HCT116 (cell line): ENCODE results near the gene SLAMF8. TPM values are rescaled to one million over a fixed set of nuclear protein-coding genes. Genes with fewer than 3 reads are reported as not detected.

Source experiments
- ATAC-seq: fragments of 200-7000 bp; cut with Tn5 transposase; 2 replicates; pipeline ENCODE4 v1.9.1; 2020; ENCODE audit warnings: mild to moderate bottlenecking, moderate library complexity
- BruUV-seq: library from RNA; stranded (reverse); fragments of 400-500 nt; replicated peaks from 2 replicates; lab custom pipeline; 2021; lab: Mats Ljungman, UMichigan
- CTCF ChIA-PET: fragments of 300-600 bp; sonication (Branson Sonifier 250); formaldehyde crosslinking; loops from one replicate; lab custom pipeline; 2021; ENCODE audit warnings: antibody characterized with exemption; lab: Charles Lee
- POLR2A ChIA-PET: fragments of 300-600, 350-600 bp; sonication (Branson Sonifier 250); formaldehyde crosslinking; loops from one replicate; lab custom pipeline; 2021; ENCODE audit warnings: antibody characterized with exemption; lab: Charles Lee
- RAD21 ChIA-PET, 2 experiments: fragments of 300-600 bp; sonication (Branson Sonifier 250); formaldehyde crosslinking; loops; one replicate each; lab custom pipeline; 2023; ENCODE audit warnings: low total read pairs in 2 of 2; ENCODE audit not compliant: uncharacterized antibody in 2 of 2, unreplicated experiment in 2 of 2, low non-redundant PET in 1 of 2; lab: Charles Lee
- DNase-seq: peaks from one replicate; pipeline ENCODE4 v3.0.0-alpha.2; 2010; ENCODE audit warnings: low read depth, low spot score
- H2AFZ ChIP-seq: fragments of 200-600 bp; shearing (Covaris generic), sonication (generic); 2 replicates; pipeline ENCODE4 v1.6.1; 2017; ENCODE audit warnings: low read depth, mixed run types, mixed read lengths, antibody characterized with exemption, low read length; ENCODE audit not compliant: poor library complexity, severe bottlenecking
- H3K27ac ChIP-seq: 2 replicates; pipeline ENCODE4 v1.5.1; 2012; ENCODE audit warnings: low read depth, low read length
- H3K27me3 ChIP-seq: fragments of 200-600 bp; sonication (generic); 2 replicates; pipeline ENCODE4 v1.6.1; 2016; ENCODE audit warnings: mixed run types, low read length, mixed read lengths; ENCODE audit not compliant: insufficient read depth
- H3K36me3 ChIP-seq, 2 experiments: fragments of 200-500 bp in 1 of 2; fragments of 200-600 bp in 1 of 2; sonication (Bioruptor generic) in 1 of 2; sonication (generic) in 1 of 2; 2 replicates each; pipeline versions ENCODE4 v1.5.1 to v1.6.1; 2014 to 2016; ENCODE audit warnings: low read length in 2 of 2, inconsistent platforms in 1 of 2, mixed read lengths in 1 of 2, mixed run types in 1 of 2; ENCODE audit not compliant: insufficient read depth in 2 of 2, control insufficient read depth in 1 of 2
- H3K4me1 ChIP-seq, 2 experiments: fragments of 200-600 bp in 1 of 2; sonication (generic) in 1 of 2; 2 replicates each; pipeline versions ENCODE4 v1.5.1 to v1.6.1; 2012 to 2017; ENCODE audit warnings: low read length in 2 of 2, inconsistent platforms in 1 of 2, mild to moderate bottlenecking in 1 of 2, mixed read lengths in 1 of 2, mixed run types in 1 of 2, moderate library complexity in 1 of 2; ENCODE audit not compliant: insufficient read depth in 2 of 2, control insufficient read depth in 1 of 2
- H3K4me2 ChIP-seq: fragments of 200-600 bp; sonication (generic); 2 replicates; pipeline ENCODE4 v1.6.1; 2017; ENCODE audit warnings: mixed run types, low read length, mixed read lengths
- H3K4me3 ChIP-seq, 2 experiments: fragments of 200-600 bp in 1 of 2; sonication (generic) in 1 of 2; replicated peaks in 1 of 2; 2 replicates each; pipeline ENCODE4 v1.5.1; 2011 to 2016; ENCODE audit warnings: low read length in 2 of 2, control low read depth in 1 of 2, low read depth in 1 of 2, mild to moderate bottlenecking in 1 of 2, mixed read lengths in 1 of 2, mixed run types in 1 of 2
- H3K79me2 ChIP-seq: fragments of 200-600 bp; sonication (generic); 2 replicates; pipeline ENCODE4 v1.6.1; 2017; ENCODE audit warnings: mild to moderate bottlenecking, mixed run types, low read length, moderate library complexity, mixed read lengths; ENCODE audit not compliant: insufficient read depth
- H3K9ac ChIP-seq: fragments of 200-600 bp; sonication (generic); 2 replicates; pipeline ENCODE4 v1.6.1; 2016; ENCODE audit warnings: low read length, mixed read lengths
- H3K9me2 ChIP-seq: fragments of 200-600 bp; sonication (generic), shearing (Covaris generic); 2 replicates; pipeline ENCODE4 v1.6.1; 2017; ENCODE audit warnings: mixed run types, mild to moderate bottlenecking, moderate library complexity; ENCODE audit not compliant: insufficient read depth
- H3K9me3 ChIP-seq, 2 experiments: fragments of 200-500 bp in 1 of 2; fragments of 200-600 bp in 1 of 2; sonication (Bioruptor generic) in 1 of 2; sonication (generic) in 1 of 2; 2 replicates each; pipeline ENCODE4 v1.6.1; 2014 to 2017; ENCODE audit warnings: low read length in 2 of 2, mixed read lengths in 2 of 2, inconsistent platforms in 1 of 2, low read depth in 1 of 2, mild to moderate bottlenecking in 1 of 2, mixed run types in 1 of 2, moderate library complexity in 1 of 2; ENCODE audit not compliant: control insufficient read depth in 1 of 2, insufficient read depth in 1 of 2
- H4K20me1 ChIP-seq: fragments of 200-600 bp; sonication (generic), shearing (Covaris generic); 2 replicates; pipeline ENCODE4 v1.6.1; 2017; ENCODE audit warnings: mixed run types, mild to moderate bottlenecking, moderate library complexity; ENCODE audit not compliant: insufficient read depth
- ATF3 ChIP-seq: IDR thresholded peaks from 2 replicates; pipeline ENCODE4 v1.6.1; 2012
- CBX3 ChIP-seq: IDR thresholded peaks from 2 replicates; pipeline ENCODE4 v1.6.1; 2012; ENCODE audit warnings: low read depth
- CEBPB ChIP-seq: IDR thresholded peaks from 2 replicates; pipeline ENCODE4 v1.6.1; 2012; ENCODE audit warnings: low read depth
- EZH2 ChIP-seq: fragments of 200-600 bp; sonication (generic); IDR thresholded peaks from 2 replicates; pipeline ENCODE4 v1.6.1; 2017; ENCODE audit warnings: antibody characterized with exemption, mixed run types
- EZH2phosphoT487 ChIP-seq: fragments of 200-600 bp; IDR thresholded peaks from 2 replicates; pipeline ENCODE4 v1.6.1; 2018; ENCODE audit warnings: antibody characterized with exemption, borderline replicate concordance
- MAX ChIP-seq: IDR thresholded peaks from 2 replicates; pipeline ENCODE4 v1.6.1; 2012
- POLR2A ChIP-seq: IDR thresholded peaks from 2 replicates; pipeline ENCODE4 v1.7.0; 2011; ENCODE audit warnings: borderline replicate concordance; ENCODE audit not compliant: insufficient read depth, insufficient read length; ENCODE audit errors: extremely low read depth
- POLR2AphosphoS5 ChIP-seq: IDR thresholded peaks from 2 replicates; pipeline ENCODE4 v1.6.1; 2011; ENCODE audit warnings: mild to moderate bottlenecking, low read depth, low read length, moderate library complexity
- RAD21 ChIP-seq: IDR thresholded peaks from 2 replicates; pipeline ENCODE4 v1.6.1; 2012; ENCODE audit warnings: low read depth, mild to moderate bottlenecking
- REST ChIP-seq: IDR thresholded peaks from 2 replicates; pipeline ENCODE4 v1.6.1; 2012; ENCODE audit warnings: low read depth
- SIN3A ChIP-seq: IDR thresholded peaks from 2 replicates; pipeline ENCODE4 v1.6.1; 2012; ENCODE audit warnings: low read depth
- SP1 ChIP-seq: IDR thresholded peaks from 2 replicates; pipeline ENCODE4 v1.6.1; 2012; ENCODE audit warnings: low read depth
- SRF ChIP-seq: IDR thresholded peaks from 2 replicates; pipeline ENCODE4 v1.6.1; 2012; ENCODE audit warnings: low read depth
- TCF7L2 ChIP-seq: IDR thresholded peaks from 2 replicates; pipeline ENCODE4 v1.7.0; 2011; ENCODE audit warnings: borderline replicate concordance, inconsistent platforms; ENCODE audit not compliant: insufficient read depth, insufficient read length; ENCODE audit errors: extremely low read depth
- YY1 ChIP-seq: IDR thresholded peaks from 2 replicates; pipeline ENCODE4 v1.6.1; 2011; ENCODE audit warnings: low read length, low read depth, moderate library complexity, mild to moderate bottlenecking; ENCODE audit not compliant: insufficient replicate concordance; ENCODE audit errors: extremely low read depth
- ZFX ChIP-seq: fragments of 450-650 bp; IDR thresholded peaks from 2 replicates; pipeline ENCODE4 v1.6.1; 2017
- intact Hi-C: fragments of 100-400 bp; cut with micrococcal nuclease; formaldehyde crosslinking; loops from 2 replicates; pipeline ENCODE4 v1.10.0; 2022
- total RNA-seq: library from RNA; stranded (reverse); gene quantifications from one replicate; pipeline ENCODE4 v1.2.1, GENCODE V29; 2021; ENCODE audit not compliant: unreplicated experiment

Gene SLAMF8
- total RNA-seq, 1 experiment from 2014 or later: not detected

- CTCF ChIA-PET: interaction anchor here (0.6 to 1.6 kb wide), 4 partner anchors 59 to 706 kb away, joined by 3 to 5 read pairs (median 3); no protein-coding TSS in a partner anchor
- H3K27ac ChIP-seq: no peak overlapping the region
- peaks cover 0 to 19% of the 10 kb centered on the region in 2 experiments; a peak in 2 of 4 replicates for H3K4me1 ChIP-seq
- H3K36me3 ChIP-seq: no peaks in the 10 kb centered on the region
- no peaks in the 10 kb centered on the region for H3K27me3 ChIP-seq
- H2AFZ ChIP-seq: no peak overlapping the region
- DNase-seq (no peak), ATAC-seq (no peak)
- no peaks in the 10 kb centered on the region for H3K9me3 ChIP-seq
- POLR2A ChIA-PET: no interaction called here
- H3K4me3 ChIP-seq: no peak overlapping the region
- TF ChIP-seq SRF (no peak), REST (no peak), TCF7L2 (no peak), CBX3 (no peak), POLR2A (no peak), POLR2AphosphoS5 (no peak), SIN3A (no peak), SP1 (no peak), ZFX (no peak), MAX (no peak), EZH2 (no peak), EZH2phosphoT487 (no peak), RAD21 (no peak), CEBPB (no peak), YY1 (no peak), ATF3 (no peak)
- no peak overlapping the region for H3K9ac ChIP-seq
- no peak overlapping the region for H3K4me2 ChIP-seq
- no peaks in the 10 kb centered on the region for H3K9me2 ChIP-seq
- H3K79me2 ChIP-seq: no peaks in the 10 kb centered on the region
- no TSS peak for BruUV-seq
- RAD21 ChIA-PET: no interaction called here
- H4K20me1 ChIP-seq: no peaks in the 10 kb centered on the region
- intact Hi-C loops: no loop called here
Observed at GRCh38 chr1:159832309-159832708, 5.6 kb downstream of the SLAMF8 start.
